Mesenchymal stem cell (in vitro differentiated cells and primary cell): ENCODE results near the gene TNK1.
A peak's percentile ranks its signal among the peaks of the same experiment; 100 is the strongest.

Source experiments
- DNase-seq: peaks from one replicate; pipeline ENCODE4 v3.0.0-alpha.2; 2013
- H2AFZ ChIP-seq: one replicate; pipeline ENCODE4 v1.6.1; 2013; ENCODE audit warnings: low read depth, mild to moderate bottlenecking, control low read depth, inconsistent platforms, low read length, moderate library complexity
- H2AK5ac ChIP-seq: 2 replicates; pipeline ENCODE4 v1.6.1; 2013; ENCODE audit warnings: low read length, moderate library complexity, mild to moderate bottlenecking, inconsistent platforms; ENCODE audit not compliant: severe bottlenecking
- H2BK120ac ChIP-seq: one replicate; pipeline ENCODE4 v1.6.1; 2013; ENCODE audit warnings: low read depth, mild to moderate bottlenecking, inconsistent platforms, low read length, moderate library complexity
- H2BK12ac ChIP-seq, 2 experiments: one replicate each; pipeline ENCODE4 v1.6.1; 2013; ENCODE audit warnings: inconsistent platforms in 2 of 2, low read length in 2 of 2, mild to moderate bottlenecking in 2 of 2, moderate library complexity in 2 of 2, control low read depth in 1 of 2
- H2BK15ac ChIP-seq: one replicate; pipeline ENCODE4 v1.6.1; 2013; ENCODE audit warnings: mild to moderate bottlenecking, low read depth, inconsistent platforms; ENCODE audit not compliant: poor library complexity, severe bottlenecking
- H2BK5ac ChIP-seq: 2 replicates; pipeline ENCODE4 v1.6.1; 2013; ENCODE audit warnings: low read depth, mild to moderate bottlenecking, low read length, control low read depth, inconsistent platforms; ENCODE audit not compliant: poor library complexity, severe bottlenecking
- H3K14ac ChIP-seq, 2 experiments: one replicate each; pipeline ENCODE4 v1.6.1; 2013; ENCODE audit warnings: inconsistent platforms in 2 of 2, low read length in 2 of 2, control low read depth in 1 of 2, mild to moderate bottlenecking in 1 of 2, moderate library complexity in 1 of 2
- H3K18ac ChIP-seq, 2 experiments: one replicate each; pipeline ENCODE4 v1.6.1; 2013; ENCODE audit warnings: inconsistent platforms in 2 of 2, low read length in 2 of 2, control low read depth in 1 of 2, low read depth in 1 of 2, mild to moderate bottlenecking in 1 of 2
- H3K23ac ChIP-seq, 2 experiments: one replicate each; pipeline ENCODE4 v1.6.1; 2013; ENCODE audit warnings: inconsistent platforms in 2 of 2, low read length in 2 of 2, mild to moderate bottlenecking in 2 of 2, moderate library complexity in 2 of 2, control low read depth in 1 of 2
- H3K27ac ChIP-seq: 2 replicates; pipeline ENCODE4 v1.5.1; 2013; ENCODE audit warnings: mild to moderate bottlenecking, moderate library complexity, low read length, control low read depth, inconsistent platforms; ENCODE audit not compliant: poor library complexity, severe bottlenecking
- H3K27me3 ChIP-seq, 2 experiments: 2 replicates each; pipeline versions ENCODE4 v1.6.1 to v1.7.0; 2013; ENCODE audit warnings: low read length in 2 of 2, mild to moderate bottlenecking in 2 of 2, moderate library complexity in 2 of 2, control low read depth in 1 of 2, inconsistent platforms in 1 of 2; ENCODE audit not compliant: control insufficient read depth in 1 of 2, insufficient read depth in 1 of 2
- H3K36me3 ChIP-seq, 2 experiments: 2 replicates each; pipeline versions ENCODE4 v1.6.1 to v1.7.0; 2013; ENCODE audit warnings: low read length in 2 of 2, control low read depth in 1 of 2, inconsistent platforms in 1 of 2, low read depth in 1 of 2, mild to moderate bottlenecking in 1 of 2; ENCODE audit not compliant: insufficient read depth in 2 of 2, control insufficient read depth in 1 of 2
- H3K4ac ChIP-seq, 2 experiments: one replicate each; pipeline ENCODE4 v1.6.1; 2013; ENCODE audit warnings: inconsistent platforms in 2 of 2, low read length in 2 of 2, mild to moderate bottlenecking in 2 of 2, moderate library complexity in 2 of 2, control low read depth in 1 of 2, low read depth in 1 of 2
- H3K4me1 ChIP-seq: 2 replicates; pipeline ENCODE4 v1.6.1; 2013; ENCODE audit warnings: low read depth, low read length, control low read depth; ENCODE audit not compliant: control insufficient read depth, insufficient read depth
- H3K4me2 ChIP-seq: 2 replicates; pipeline ENCODE4 v1.6.1; 2013; ENCODE audit warnings: low read length, mild to moderate bottlenecking, inconsistent platforms; ENCODE audit not compliant: poor library complexity, severe bottlenecking
- H3K4me3 ChIP-seq, 2 experiments: 2 replicates each; pipeline versions ENCODE4 v1.5.1 to v1.7.0; 2013; ENCODE audit warnings: low read length in 2 of 2, mild to moderate bottlenecking in 2 of 2, control low read depth in 1 of 2, low read depth in 1 of 2; ENCODE audit not compliant: insufficient read depth in 1 of 2
- H3K79me1 ChIP-seq: replicated peaks from 2 replicates; pipeline ENCODE4 v1.6.1; 2013; ENCODE audit warnings: mild to moderate bottlenecking, control low read depth, low read length, inconsistent platforms; ENCODE audit not compliant: poor library complexity, severe bottlenecking
- H3K9ac ChIP-seq: 2 replicates; pipeline ENCODE4 v1.7.0; 2013; ENCODE audit warnings: mild to moderate bottlenecking, low read length, moderate library complexity
- H3K9me3 ChIP-seq: 2 replicates; pipeline ENCODE4 v1.7.0; 2013; ENCODE audit warnings: mild to moderate bottlenecking, low read length; ENCODE audit not compliant: control insufficient read depth
- H4K8ac ChIP-seq: one replicate; pipeline ENCODE4 v1.6.1; 2013; ENCODE audit warnings: inconsistent platforms, mild to moderate bottlenecking, low read length, moderate library complexity
- H4K91ac ChIP-seq: one replicate; pipeline ENCODE4 v1.6.1; 2013; ENCODE audit warnings: mild to moderate bottlenecking, low read length, inconsistent platforms
- WGBS: methylation state at CpG from one replicate; pipeline ENCODE4 v1.1.7; 2013; ENCODE audit warnings: mixed read lengths; 5-methylcytosine and 5-hydroxymethylcytosine counted together

TNK1 gene

DNA sequence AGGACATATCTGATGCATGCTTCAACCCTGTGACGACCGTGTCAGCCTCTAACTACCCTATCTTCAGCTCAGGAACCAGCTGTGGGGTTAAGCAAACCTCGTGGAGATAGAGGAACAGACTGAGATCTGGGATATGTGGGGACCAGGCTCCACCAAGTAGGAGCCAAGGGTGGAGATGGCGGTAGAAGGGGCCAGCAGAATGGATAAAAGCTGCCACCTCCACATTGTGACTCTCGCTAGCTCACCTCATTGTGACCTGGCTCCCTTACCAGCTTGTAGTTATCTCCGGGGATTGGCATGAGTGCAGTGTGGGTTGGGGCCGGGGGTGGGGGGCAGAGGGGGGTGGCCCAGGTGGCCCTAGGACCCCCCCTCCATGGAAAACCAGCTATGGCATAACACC, 44.4 kb downstream of the TNK1 start, which contains the start of gene SPEM2:
Gene SPEM2 (plus strand): TSS at position 301 of the 400 bp plus-strand sequence. CDS start 73 bp downstream, at position 374.
- no peak within 1 kb of the TSS for H2BK5ac ChIP-seq

GRCh38 chr17:7425756-7426155, 44.9 kb downstream of the TNK1 start:
- H3K79me1 ChIP-seq = no peaks in the 10 kb centered on the region
- H3K4me3 ChIP-seq = no peak overlapping the region
- no peaks in the 10 kb centered on the region for H3K36me3 ChIP-seq
- H3K27me3 ChIP-seq = peaks cover 0 to 8% of the 10 kb centered on the region in 2 experiments
- H2AFZ ChIP-seq = no peak overlapping the region
- no peak overlapping the region for H3K4me2 ChIP-seq
- H2BK12ac ChIP-seq = no peak overlapping the region
- H3K27ac ChIP-seq = no peak overlapping the region
- H2AK5ac ChIP-seq = no peak overlapping the region
- no peak overlapping the region for H4K91ac ChIP-seq
- no peaks in the 10 kb centered on the region for H3K4me1 ChIP-seq
- DNase-seq = no peak
- no peak overlapping the region for H3K18ac ChIP-seq
- peak overlapping the region in 1 of 2 experiments; percentile 37 for H3K14ac ChIP-seq
- no peaks in the 10 kb centered on the region for H3K9me3 ChIP-seq
- WGBS = 86% methylated on average over 5 of the region's 8 CpGs
- H2BK120ac ChIP-seq = no peak overlapping the region
- H2BK15ac ChIP-seq = no peak overlapping the region
- peak overlapping the region in 1 of 2 experiments; percentile 26 for H3K23ac ChIP-seq
- no peak overlapping the region for H3K9ac ChIP-seq
- H4K8ac ChIP-seq = no peak overlapping the region
- no peak overlapping the region for H3K4ac ChIP-seq
- no peak overlapping the region for H2BK5ac ChIP-seq

More for the DNA sequence above, 44.4 kb downstream of the TNK1 start, which contains the start of gene SPEM2:
- Histone ChIP-seq H3K36me3 (no peaks in the 10 kb centered on the region), H3K27me3 (peaks cover 0 to 8% of the 10 kb centered on the region in 2 experiments), H3K9ac (no peak within 1 kb of the TSS), H2AFZ (no peak within 1 kb of the TSS), H2BK15ac (no peak within 1 kb of the TSS), H2AK5ac (no peak within 1 kb of the TSS), H3K14ac (peak within 1 kb of the TSS in 1 of 2 experiments; percentile 37), H3K27ac (no peak within 1 kb of the TSS), H3K23ac (peak within 1 kb of the TSS in 1 of 2 experiments; percentile 26), H3K4me3 (no peak within 1 kb of the TSS), H2BK12ac (no peak within 1 kb of the TSS), H4K91ac (no peak within 1 kb of the TSS), H3K79me1 (no peaks in the 10 kb centered on the region), H3K9me3 (no peaks in the 10 kb centered on the region), H3K4me2 (no peak within 1 kb of the TSS), H4K8ac (no peak within 1 kb of the TSS), H2BK120ac (no peak within 1 kb of the TSS), H3K18ac (no peak within 1 kb of the TSS), H3K4me1 (no peaks in the 10 kb centered on the region), H3K4ac (no peak within 1 kb of the TSS)
- WGBS = 87% methylated on average over 6 of the region's 7 CpGs
- DNase-seq = no peak

DNA sequence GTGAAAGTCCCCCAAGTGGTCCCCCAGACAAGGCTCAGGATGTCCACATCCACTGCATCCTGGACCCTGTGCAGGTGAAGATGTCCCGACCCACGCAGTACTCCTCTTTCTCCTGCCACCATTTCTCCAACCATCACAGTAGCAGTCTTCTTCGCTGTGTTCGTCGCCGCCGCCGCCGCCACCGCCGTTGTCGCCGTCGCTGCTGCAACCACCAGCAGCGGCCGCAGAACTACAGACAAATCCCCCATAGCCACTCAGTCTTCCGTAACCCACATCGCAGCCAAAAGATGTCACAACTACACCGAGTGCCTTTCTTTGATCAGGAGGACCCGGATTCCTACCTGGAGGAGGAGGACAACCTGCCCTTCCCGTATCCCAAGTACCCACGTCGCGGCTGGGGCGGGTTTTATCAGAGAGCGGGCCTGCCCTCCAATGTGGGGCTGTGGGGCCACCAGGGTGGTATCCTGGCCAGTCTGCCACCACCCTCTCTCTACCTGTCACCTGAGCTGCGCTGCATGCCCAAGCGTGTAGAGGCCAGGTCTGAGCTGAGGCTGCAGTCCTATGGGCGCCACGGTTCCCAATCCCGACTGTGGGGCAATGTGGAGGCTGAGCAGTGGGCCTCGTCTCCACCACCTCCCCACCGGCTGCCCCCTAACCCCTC, 45.4 kb downstream of the TNK1 start:
- WGBS = 95% methylated on average over 33 of the region's 33 CpGs
- no peak overlapping the region for H2BK12ac ChIP-seq

DNA sequence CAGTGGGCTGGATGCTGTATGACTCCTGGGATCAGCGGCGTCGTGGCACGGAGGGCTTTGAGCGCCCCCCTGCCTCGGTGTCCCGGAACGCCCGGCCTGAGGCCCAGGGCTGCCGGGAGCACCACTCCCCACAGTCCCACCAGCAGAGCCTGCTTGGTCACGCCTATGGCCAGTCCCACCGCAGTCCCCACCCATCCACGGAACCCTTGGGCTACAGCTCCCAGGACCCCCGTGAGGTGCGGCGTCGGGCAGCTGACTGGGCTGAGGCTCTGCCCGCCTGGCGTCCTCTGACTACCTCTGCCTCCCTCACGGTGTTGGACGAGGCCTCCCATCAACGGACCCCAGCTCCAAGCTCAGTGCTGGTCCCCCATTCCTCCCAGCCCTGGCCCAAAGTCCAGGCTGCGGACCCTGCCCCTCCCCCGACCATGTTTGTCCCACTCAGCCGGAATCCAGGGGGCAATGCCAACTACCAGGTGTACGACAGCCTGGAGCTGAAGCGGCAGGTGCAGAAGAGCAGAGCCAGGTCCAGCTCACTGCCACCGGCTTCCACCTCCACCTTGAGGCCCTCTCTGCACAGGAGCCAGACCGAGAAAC, 46.1 kb downstream of the TNK1 start:
- Histone ChIP-seq H3K4ac (no peak overlapping the region), H3K79me1 (no peaks in the 10 kb centered on the region), H4K91ac (no peak overlapping the region), H2AK5ac (no peak overlapping the region), H4K8ac (no peak overlapping the region), H2BK120ac (no peak overlapping the region), H3K27ac (no peak overlapping the region), H3K4me1 (no peaks in the 10 kb centered on the region), H2AFZ (no peak overlapping the region), H3K4me3 (no peak overlapping the region), H2BK5ac (no peak overlapping the region), H3K4me2 (no peak overlapping the region), H3K27me3 (peaks cover 0 to 8% of the 10 kb centered on the region in 2 experiments), H3K36me3 (no peaks in the 10 kb centered on the region), H3K18ac (no peak overlapping the region), H3K9me3 (no peaks in the 10 kb centered on the region), H2BK15ac (no peak overlapping the region), H3K14ac (no peak overlapping the region), H3K23ac (no peak overlapping the region), H2BK12ac (no peak overlapping the region), H3K9ac (no peak overlapping the region)
- 93% methylated on average over 29 of the region's 29 CpGs for WGBS
- no peak for DNase-seq

More for the DNA sequence above, 45.4 kb downstream of the TNK1 start:
- no peaks in the 10 kb centered on the region for H3K9me3 ChIP-seq
- H3K14ac ChIP-seq = no peak overlapping the region
- H2BK120ac ChIP-seq = no peak overlapping the region
- no peak overlapping the region for H2BK5ac ChIP-seq
- H2AFZ ChIP-seq = no peak overlapping the region
- H3K36me3 ChIP-seq = no peaks in the 10 kb centered on the region
- no peak overlapping the region for H4K8ac ChIP-seq
- no peak overlapping the region for H3K27ac ChIP-seq
- H2AK5ac ChIP-seq = no peak overlapping the region
- no peak overlapping the region for H4K91ac ChIP-seq
- peaks cover 0 to 8% of the 10 kb centered on the region in 2 experiments for H3K27me3 ChIP-seq
- no peak overlapping the region for H3K4ac ChIP-seq
- H3K9ac ChIP-seq = no peak overlapping the region
- H3K23ac ChIP-seq = no peak overlapping the region
- no peak for DNase-seq
- H3K18ac ChIP-seq = no peak overlapping the region
- H2BK15ac ChIP-seq = no peak overlapping the region
- no peak overlapping the region for H3K4me3 ChIP-seq
- no peak overlapping the region for H3K4me2 ChIP-seq
- H3K79me1 ChIP-seq = no peaks in the 10 kb centered on the region
- H3K4me1 ChIP-seq = no peaks in the 10 kb centered on the region
